ENCODE measurements around the gene SMURF1.

SMURF1 gene

GRCh38 chr7:99076615-99077014, 67.3 kb downstream of the SMURF1 start:
- no peaks in the 10 kb centered on the region for H3K27me3 ChIP-seq (replicated peaks)
- no peak for TF ChIP-seq CTCF (IDR thresholded peaks at IDR 0.05; ENCODE audit: low read depth, low read length, missing control alignments)
- no peak for DNase-seq
- H3K4me3 ChIP-seq (ENCODE audit: low read depth, low read length): no peak overlapping the region
- H3K27ac ChIP-seq: no peak overlapping the region
- in situ Hi-C loops (cut with HindIII; ENCODE audit: low pct_ligation_motif_present, low sequenced_read_pairs): no loop called here
- H3K36me3 ChIP-seq (replicated peaks): no peaks in the 10 kb centered on the region

- no peak for DNase-seq
- H3K36me3 ChIP-seq (replicated peaks): no peaks in the 10 kb centered on the region
- no peaks in the 10 kb centered on the region for H3K27me3 ChIP-seq (replicated peaks)
- no peak for TF ChIP-seq CTCF (IDR thresholded peaks at IDR 0.05; ENCODE audit: low read depth, low read length, missing control alignments)
- H3K4me3 ChIP-seq (ENCODE audit: low read depth, low read length): no peak overlapping the region
- in situ Hi-C loops (cut with HindIII; ENCODE audit: low pct_ligation_motif_present, low sequenced_read_pairs): no loop called here
- H3K27ac ChIP-seq: no peak overlapping the region
These were observed 70.0 kb downstream of the SMURF1 start for GRCh38 chr7:99073839-99074446.

GRCh38 chr7:99072126-99072525, 71.8 kb downstream of the SMURF1 start:
- no peaks in the 10 kb centered on the region for H3K27me3 ChIP-seq (replicated peaks)
- no peak for DNase-seq
- no peaks in the 10 kb centered on the region for H3K36me3 ChIP-seq (replicated peaks)
- H3K27ac ChIP-seq: peak overlapping the region; percentile 55
- in situ Hi-C loops (cut with HindIII; ENCODE audit: low pct_ligation_motif_present, low sequenced_read_pairs): no loop called here
- TF ChIP-seq CTCF (IDR thresholded peaks at IDR 0.05; ENCODE audit: low read depth, low read length, missing control alignments): no peak
- no peak overlapping the region for H3K4me3 ChIP-seq (ENCODE audit: low read depth, low read length)

GRCh38 chr7:99070361-99070760, 73.5 kb downstream of the SMURF1 start:
- DNase-seq: no peak
- Histone ChIP-seq H3K27me3 (replicated peaks) (no peaks in the 10 kb centered on the region), H3K4me3 (ENCODE audit: low read depth, low read length) (no peak overlapping the region), H3K36me3 (replicated peaks) (no peaks in the 10 kb centered on the region), H3K27ac (no peak overlapping the region)
- TF ChIP-seq CTCF (IDR thresholded peaks at IDR 0.05; ENCODE audit: low read depth, low read length, missing control alignments): no peak
- in situ Hi-C loops (cut with HindIII; ENCODE audit: low pct_ligation_motif_present, low sequenced_read_pairs): no loop called here

- no peak for TF ChIP-seq CTCF (IDR thresholded peaks at IDR 0.05; ENCODE audit: low read depth, low read length, missing control alignments)
- peaks cover 14% of the 10 kb centered on the region for H3K36me3 ChIP-seq (replicated peaks)
- DNase-seq: no peak
- no peak overlapping the region for H3K4me3 ChIP-seq (ENCODE audit: low read depth, low read length)
- no peaks in the 10 kb centered on the region for H3K27me3 ChIP-seq (replicated peaks)
- in situ Hi-C loops (cut with HindIII; ENCODE audit: low pct_ligation_motif_present, low sequenced_read_pairs): no loop called here
- H3K27ac ChIP-seq: no peak overlapping the region
These were observed 82.7 kb downstream of the SMURF1 start for GRCh38 chr7:99061001-99061776.

Data from brain microvascular endothelial cell (primary cell).